ENCODE results near the gene FLVCR2.

Gene FLVCR2

DNA sequence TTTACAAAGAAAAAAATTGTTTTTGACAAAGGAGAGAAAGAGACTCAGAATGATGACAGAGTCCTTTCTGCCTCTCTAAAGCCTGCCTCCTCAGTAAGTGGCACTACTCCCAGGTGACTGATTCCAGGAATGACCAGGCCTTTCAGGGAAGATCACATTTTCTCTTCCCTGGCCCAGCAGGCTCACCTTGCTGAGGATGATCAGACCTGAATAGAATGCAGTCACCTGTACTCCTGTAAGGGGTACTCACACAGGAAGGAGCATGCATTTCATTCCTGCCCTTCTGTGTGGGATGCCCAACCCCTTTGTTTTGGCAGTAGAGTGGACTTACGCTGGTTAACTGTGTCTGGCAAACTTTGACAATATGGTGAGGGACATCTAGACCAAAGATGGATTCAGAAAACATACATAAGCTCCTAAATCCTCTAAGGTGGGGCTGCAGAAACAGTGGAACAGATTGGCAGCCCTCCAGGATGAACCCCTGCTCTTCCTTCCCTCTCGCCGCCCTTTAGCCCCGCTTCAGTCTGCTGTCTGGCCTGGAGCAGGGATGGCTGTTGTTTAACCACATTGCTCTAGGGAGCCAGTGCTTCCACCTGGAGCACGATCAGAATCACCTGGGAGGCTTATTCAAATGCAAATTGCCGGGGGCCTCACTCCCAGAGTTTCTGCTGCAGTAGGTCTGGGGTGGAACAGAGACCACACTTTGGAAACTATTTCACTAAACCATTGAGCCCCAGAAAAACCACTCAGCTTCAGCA is 52.5 kb downstream of the FLVCR2 start:
- peak; percentile 90 for DNase-seq (ENCODE audit: low read depth, low spot score)

DNA sequence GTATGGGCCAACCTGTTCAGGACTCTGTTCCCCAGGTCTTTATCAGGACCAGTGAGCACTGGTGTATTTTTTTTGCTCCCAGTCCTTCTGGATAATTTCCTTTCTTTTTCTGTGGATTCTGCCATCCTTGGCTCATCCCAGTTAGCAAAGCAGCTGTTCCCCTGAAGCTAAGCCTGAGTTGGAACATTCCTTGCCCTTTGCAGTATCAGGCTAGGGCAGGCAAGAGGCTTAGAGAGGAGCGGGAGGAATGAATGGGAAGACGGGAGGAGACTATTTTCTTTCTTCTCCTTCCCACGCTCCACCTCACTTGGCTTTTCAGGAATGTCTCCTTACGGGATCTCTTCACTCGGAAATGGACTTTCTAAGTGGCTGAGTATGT is 53.0 kb downstream of the FLVCR2 start:
- peak; percentile 85 for DNase-seq (ENCODE audit: low read depth, low spot score)

DNA sequence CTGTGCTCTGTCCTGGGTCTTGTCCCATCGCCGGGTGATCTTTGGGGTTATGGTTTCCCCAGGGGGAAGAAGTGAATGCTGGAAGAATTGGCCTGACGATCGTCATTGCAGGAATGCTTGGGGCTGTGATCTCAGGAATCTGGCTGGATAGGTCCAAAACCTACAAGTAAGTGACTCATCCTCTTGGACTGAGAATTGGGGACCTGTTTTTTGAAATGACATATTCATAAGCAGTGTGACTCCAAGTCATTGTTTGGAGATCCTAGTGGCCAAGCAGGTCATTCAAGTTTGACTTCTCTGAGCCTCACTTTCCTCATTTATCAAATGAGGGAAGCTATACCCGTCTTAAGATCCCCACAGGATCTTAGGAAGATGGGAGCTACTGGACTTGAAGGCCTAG is 56.4 kb downstream of the FLVCR2 start:
- no peak for DNase-seq (ENCODE audit: low read depth, low spot score)

DNA sequence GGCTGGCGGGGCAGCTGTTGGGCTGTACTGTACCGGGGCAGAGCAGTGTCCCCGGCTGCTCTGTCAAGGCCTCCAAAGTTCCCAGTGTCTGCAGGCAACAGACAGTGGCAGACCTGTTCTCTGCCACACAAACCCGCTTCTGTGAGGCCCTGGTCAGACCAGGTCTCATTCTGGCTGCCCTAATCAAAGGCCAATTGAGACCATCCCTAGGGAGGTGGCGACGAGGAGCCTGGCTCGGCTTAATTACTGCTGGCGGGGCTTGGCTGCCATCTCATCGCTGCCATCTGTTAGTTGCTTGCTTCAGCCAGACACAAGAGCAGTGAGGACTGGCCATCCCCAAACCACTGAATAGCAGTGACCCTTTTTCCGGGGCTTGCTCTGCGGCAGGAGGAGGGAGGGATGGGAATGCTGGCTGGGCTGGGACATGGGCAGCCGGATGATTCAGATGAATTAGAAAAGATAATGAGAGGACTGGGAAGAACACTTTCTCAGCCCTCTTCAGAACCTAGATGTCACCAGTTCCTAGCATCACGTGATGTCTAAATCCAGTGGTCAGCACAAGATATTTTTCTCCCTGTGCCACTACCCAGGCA is 57.8 kb downstream of the FLVCR2 start:
- DNase-seq (ENCODE audit: low read depth, low spot score) = no peak

DNA sequence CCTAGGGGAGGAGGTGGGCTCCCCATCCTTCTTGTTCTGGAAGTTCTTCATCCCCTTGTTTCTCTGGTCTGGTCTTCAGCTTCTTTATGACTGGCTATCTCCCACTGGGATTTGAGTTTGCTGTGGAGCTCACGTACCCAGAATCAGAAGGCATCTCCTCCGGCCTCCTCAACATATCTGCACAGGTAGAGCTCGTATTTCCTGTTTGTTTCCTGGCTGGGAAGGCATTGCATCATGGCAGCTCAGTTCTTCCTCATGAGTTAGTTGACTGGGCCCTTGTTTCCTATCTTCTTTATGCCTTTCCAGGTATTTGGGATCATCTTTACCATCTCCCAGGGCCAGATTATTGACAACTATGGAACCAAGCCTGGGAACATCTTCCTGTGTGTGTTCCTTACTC is 62.5 kb downstream of the FLVCR2 start:
- no peak for DNase-seq (ENCODE audit: low read depth, low spot score)

DNA sequence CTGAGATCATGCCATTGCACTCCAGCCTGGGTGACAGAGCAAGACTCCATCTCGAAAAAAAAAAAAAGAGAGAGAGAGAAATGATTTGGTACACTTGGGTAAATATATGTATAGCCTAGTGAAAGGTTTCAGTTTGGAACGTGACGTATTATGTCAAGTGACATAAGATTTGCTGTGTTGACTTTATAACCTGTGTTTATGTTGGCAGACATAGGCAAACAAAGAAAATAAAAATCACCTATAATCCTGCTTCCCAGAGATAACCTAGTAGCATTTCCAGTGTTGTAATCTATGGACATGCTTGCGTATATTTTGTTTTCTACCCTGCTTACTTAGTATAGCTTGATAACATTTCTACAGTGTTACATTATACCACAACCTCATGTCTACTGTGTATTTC is 65.6 kb downstream of the FLVCR2 start:
- DNase-seq (ENCODE audit: low read depth, low spot score) = no peak

DNA sequence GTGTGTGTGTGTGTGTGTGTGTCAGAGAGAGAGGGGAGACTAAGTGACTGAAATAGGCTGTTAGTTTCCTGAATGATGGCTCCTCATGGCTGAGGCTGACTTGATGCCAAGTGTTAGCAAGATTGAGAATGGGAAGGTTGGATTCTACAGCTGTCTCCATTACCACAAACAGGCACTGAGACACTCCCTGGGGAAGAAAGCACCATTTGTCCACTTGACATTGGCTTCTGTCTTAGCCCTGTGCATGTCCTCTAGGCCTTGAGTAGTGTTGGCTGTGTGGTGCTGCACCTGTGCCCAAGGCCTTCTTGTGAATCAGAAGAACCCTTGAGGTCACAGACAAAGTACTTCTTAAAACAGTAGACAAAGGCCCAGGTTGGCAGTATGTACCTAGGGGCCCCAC is 66.6 kb downstream of the FLVCR2 start:
- no peak for DNase-seq (ENCODE audit: low read depth, low spot score)

DNA sequence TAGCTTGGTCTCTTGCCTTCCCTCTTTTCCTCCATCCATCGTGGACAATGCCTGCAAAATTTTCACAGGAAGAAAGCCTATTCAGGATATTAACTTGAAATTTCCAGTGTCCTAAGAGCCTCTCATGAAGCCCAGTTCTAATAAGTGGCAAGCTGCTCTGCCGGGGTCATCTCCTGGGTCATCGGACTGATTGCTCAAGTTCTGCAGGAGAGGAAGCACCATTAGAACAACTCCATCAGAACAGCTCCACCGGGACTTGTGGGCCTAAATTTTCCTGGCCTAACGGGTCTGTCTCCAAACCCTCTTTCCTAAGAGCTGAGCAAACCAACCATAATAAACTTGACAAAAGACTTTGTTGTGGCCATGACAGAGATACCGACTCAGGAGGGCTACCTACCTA is 68.3 kb downstream of the FLVCR2 start:
- no peak for DNase-seq (ENCODE audit: low read depth, low spot score)

DNA sequence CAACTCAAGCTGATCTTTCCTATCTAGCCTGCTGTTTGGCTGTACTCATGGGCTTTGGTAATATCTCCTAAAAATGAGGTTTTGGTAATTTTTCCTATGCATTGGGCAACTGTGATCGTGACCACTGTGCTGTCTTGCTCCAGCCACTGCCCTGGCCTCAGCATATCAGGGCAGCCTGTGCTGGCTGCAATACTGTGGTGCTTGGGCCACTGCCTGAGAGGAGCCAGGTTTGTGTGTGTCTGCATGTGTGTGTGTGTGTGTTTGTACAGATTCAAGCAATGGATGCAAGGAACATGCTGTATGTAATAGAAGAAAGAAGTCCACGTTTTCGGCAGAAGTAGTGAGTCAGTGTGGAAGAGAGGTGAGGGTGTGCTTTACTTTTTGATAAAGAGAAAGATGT is 69.2 kb downstream of the FLVCR2 start:
- DNase-seq (ENCODE audit: low read depth, low spot score) = no peak

DNA sequence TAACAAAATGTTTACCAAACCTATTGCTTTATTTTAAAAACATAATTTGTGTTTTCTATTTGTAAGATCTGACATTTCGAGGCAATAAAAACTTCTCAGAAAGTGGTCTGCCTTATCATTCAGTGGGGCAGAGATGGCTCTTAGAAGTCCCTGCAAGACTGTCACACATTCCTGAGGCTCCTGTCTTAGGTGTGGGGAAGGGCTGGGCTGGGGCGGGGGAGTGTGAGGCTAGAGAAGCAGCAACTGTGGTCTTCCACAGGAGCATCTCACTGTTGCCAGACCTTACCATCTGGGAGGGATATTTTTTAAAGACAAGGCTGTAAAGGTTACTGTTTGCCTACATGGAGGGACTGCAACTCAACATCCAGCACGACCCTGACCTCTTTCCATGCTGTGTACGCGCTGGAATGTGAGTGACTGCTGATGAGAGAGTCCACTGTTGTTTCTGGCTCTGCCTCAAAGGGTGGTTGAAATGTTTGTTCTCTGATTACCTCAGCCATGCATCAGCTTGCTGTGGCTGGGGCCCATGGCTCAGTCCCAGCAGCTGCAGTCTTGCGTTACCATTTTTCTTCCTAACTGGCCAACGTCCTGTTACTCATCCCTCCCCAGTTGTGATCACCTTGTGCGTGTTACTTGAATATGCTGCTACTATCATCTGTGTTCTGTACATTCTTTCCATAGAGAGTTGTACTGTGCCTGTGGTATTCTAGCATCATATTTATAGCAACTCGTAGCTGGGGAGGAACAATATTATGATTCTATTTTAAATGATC is 69.8 kb downstream of the FLVCR2 start:
- DNase-seq (ENCODE audit: low read depth, low spot score) = no peak

DNA sequence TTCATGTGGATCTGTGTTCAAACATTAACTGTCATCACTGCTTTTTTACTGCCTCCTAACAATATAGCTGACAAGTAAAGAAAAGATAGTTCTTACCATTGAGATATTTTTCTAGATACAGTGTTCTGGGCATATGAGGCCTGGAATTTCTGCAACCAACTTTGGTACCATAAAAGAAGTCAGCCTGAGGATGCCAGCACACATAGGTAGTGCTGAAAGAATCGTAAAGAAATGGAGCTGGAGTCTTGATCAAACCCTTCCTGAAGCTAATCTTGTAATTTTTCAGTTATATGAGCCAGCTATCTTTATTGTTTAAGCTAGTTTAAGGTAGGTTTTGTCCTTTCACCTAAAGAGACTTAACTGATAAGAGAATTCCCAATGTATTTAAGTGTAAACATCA is 70.9 kb downstream of the FLVCR2 start:
- DNase-seq (ENCODE audit: low read depth, low spot score) = no peak

DNA sequence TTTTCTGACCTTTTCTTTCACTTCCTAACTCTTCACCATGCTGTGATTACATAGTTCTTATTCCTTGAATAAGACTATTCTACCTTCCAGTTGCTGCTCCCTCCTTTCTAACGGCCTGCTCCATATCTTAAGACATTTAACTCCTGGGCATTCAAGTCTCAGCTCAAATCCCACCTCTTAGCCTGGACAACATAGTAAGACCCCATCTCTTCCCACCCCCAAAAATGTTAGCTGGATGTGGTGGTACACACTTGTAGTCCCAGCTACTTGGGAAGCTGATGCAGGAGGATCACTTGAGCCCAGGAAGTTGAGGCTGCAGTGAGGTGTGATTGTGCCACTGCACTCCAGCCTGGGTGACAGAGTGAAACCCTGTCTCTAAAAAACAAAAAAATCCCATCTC is 71.4 kb downstream of the FLVCR2 start:
- DNase-seq (ENCODE audit: low read depth, low spot score) = no peak

DNA sequence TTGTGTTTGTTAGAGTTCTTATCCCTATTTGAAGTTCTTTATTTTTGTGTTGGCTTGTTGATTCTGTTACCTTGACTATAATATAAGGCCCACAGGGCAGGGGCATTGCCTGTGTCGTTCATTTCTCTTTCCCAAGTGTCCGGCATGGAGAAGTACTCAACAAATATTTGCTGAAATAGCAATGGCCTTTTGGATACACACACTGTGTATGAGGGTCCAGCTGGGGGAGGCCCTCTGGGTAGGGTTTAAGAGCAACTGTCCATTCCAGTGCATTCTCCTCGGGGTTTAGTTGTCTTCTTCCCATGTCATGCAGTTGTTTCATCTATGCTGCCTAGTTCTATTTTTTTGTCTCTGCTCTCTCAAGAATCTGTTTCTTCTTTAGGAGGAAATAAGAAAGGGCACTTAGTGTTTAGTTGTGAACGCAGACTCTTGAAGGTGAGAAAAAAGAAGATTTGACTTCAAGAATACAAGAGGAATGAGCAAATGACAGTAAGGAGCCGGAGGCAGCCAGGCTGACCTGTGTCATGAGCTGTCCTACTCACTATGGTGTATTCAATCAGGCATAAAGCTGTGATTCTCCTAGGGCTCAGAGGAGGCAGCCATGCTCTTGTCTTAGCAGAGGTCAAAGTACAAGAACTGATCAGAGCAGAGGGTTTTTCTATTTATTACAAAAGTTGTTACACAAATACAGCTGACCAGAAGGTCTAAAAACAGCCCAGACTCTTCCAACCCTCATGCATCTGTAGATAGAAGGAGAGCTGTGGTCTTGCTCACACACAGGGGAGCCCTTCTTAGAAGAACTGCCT is 72.0 kb downstream of the FLVCR2 start:
- DNase-seq (ENCODE audit: low read depth, low spot score) = no peak

DNA sequence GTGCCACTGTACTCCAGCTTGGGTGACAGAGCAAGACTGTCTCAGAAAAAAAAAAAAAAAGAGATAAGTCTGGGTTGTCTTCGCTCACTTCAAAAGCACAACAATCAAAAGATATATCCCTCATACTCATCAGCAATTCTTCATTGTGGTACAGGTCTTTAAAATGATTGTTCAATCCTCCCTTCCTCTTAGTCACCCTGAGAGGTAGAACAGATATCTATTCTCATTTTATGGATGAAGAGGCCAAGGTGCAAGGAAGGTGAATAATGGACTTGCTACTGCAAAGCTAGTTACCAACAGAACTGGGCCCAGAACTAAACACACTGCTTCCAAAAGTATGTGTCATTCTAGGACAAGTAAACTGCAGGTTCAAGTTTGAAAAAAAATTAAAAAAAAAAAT is 75.1 kb downstream of the FLVCR2 start:
- no peak for DNase-seq (ENCODE audit: low read depth, low spot score)

DNA sequence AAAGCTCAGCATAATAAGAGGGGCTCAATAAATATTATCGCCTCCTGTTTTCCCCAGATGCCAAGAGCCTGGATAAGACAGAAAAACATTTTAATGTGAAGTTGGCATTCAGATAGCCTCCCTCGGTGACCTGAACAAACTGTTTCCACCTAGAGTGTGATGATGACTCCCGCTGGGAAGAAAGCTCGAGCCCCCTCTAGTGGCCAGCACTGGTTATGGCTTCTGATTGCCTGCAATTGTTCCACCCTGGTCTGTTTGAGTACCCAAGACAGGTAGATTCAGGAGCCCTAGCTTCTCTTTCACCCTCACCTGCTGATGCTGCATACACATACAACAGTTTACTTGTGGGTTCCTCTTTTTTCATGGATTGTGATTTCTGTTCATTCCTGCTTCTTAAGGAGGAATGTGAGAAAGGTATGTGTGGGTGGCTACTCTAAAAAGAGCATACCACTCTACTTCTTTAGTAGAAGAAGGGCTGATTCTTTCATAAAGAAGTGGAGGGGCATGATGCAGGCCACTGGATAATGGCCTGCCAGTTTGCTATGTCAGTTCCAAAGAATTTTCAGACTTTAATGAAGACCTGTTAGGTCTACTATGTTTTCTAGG is 75.8 kb downstream of the FLVCR2 start:
- DNase-seq (ENCODE audit: low read depth, low spot score) = no peak

DNA sequence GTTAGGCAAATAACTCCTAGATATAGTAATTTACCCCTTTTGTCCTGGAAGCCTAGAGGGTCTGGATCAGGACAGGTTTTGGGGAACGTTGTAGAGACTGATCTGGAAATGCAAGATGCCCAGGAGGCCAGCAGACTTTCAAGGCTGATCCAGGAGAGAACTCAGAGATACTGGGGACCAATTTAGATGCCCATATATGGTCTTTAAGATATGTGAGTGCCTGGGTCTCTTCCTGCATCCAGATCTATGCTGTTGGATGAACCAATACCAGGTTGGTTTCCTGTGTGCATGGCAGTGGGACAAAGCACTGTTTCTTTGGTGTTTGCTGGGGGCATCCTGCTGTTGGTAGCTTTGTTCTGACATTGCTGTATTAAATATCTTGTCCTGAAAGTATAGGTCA is 76.8 kb downstream of the FLVCR2 start:
- no peak for DNase-seq (ENCODE audit: low read depth, low spot score)

DNA sequence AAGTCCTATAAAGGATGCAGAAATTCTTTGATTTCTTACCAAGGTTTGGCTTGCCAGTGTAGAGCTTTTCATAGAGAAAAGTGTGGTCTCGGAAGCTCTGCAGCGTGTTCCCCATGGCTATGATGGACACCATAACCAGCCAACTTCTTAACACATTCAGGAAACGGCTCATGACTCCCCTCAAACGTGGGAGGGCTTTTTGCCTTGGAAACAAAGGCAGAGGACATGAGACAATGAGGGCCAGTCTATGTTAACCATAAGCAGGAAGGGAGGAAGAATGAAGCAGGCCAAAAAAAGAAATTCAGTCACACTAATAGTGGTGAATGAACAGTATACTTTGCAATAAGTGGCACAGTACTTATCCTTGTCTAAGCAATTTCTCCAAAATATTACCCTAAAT is 78.9 kb downstream of the FLVCR2 start:
- DNase-seq (ENCODE audit: low read depth, low spot score) = no peak

DNA sequence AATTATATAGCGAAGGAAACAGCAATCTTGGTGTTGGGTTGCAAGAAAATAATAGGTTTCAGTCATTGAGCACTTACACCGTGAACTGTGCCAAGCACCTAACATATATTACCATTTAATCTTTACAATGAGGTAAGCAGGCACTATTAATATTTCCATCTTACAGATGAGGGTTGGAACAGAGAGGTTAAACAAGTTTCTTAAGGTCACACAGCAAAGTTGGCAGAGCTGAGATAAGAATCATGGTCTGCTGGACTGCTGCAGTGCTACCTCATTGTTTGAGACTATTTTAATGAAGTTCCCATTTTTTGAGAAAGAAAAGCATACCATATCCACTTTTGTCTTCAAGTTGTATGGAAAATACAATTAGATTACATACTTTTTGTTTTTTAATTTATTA is 80.5 kb downstream of the FLVCR2 start:
- no peak for DNase-seq (ENCODE audit: low read depth, low spot score)

DNA sequence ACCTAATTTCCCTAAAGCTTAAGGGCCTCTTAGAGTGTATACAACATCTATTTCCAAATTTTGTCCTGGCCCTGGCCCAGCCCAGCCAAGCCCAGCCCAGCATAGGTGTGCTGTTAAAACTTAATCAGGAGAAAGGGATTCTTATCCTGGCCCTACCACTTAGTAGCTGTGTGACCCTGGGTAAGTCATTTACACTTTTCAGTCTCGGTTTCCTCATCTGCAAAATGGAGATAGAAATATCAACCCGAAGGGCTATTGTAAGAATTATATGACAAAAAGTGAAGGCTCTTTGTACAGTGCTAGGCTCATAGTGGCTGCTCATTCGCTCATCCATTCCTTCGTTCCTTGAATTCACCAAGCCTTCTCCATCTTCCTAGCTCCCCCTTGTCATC is 81.8 kb downstream of the FLVCR2 start:
- DNase-seq (ENCODE audit: low read depth, low spot score) = no peak

DNA sequence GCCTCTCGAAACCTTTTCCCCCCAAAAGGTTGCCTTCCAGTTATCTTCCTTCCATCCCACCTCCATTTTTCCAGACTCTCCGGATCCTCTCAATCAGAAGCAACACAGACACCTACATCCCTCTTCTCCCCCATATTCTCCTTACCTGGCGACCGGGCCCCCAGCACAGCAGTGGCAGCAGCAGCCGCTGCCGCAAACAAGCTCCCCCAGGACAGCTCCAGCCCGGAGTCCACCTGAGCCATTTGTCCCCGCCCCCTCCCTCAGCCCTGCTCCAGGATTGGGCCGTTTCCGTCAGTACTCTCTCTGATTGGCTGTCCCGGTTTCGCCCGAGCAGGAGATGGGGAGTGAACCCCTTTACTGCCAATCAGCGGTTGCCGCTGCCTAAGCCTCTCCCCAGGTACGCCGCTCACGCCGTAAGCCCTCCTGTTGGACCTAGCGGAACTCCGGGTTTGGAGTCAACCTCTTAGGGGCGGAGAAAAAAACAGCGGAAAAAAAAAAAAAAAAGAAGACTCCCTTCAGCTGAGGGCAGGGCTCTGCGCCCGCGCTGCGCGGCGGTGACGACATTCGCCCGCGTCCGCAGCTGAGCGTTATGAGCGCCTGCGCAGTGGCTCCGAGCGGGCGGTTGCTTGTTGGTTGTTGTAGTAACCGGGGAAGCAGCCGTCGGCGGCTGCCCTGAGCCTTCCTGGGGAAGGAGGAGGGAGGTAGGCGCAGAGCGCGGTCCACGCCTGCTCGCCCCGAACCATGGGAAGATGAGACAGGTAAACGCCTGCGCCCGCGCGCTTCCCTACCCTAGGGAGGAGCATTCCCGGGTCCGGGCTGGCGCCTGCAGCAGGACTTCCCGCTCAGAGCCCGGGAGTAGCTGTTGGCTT is 82.4 kb downstream of the FLVCR2 start, which contains the start of the genes ERG28 and TTLL5:
Gene ERG28, minus strand, starts transcription at position 247 of the 869 bp plus-strand sequence. CDS start 3,374 bp downstream, outside the sequence.
Gene TTLL5, plus strand, starts transcription at position 617 of the 869 bp plus-strand sequence. CDS start 1,904 bp downstream, outside the sequence.
- DNase-seq (ENCODE audit: low read depth, low spot score) = peak; percentile 98

DNA sequence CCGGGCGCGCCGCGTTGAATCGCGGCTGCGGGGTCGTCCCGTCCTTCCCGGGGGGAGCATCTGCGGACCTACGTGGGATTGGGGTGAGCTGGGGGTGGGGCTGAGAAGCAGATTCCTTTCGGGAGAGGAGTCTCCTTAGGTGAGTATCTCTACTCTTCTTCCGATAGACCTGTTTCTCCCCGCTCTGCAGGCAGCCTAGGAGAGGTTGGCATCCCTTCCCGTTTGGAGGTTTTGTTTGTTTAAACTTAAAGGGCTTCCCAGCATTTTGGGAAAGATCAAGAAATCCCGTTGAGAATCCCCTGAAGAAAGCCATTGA is 83.0 kb downstream of the FLVCR2 start:
- DNase-seq (ENCODE audit: low read depth, low spot score) = no peak
